ENCODE measurements around the gene CCDC28B. TPM values are rescaled to one million over a fixed set of nuclear protein-coding genes. Genes with fewer than 3 reads are reported as not detected.

CCDC28B gene
- polyA plus RNA-seq, 3 donors, result 2.5 to 5.6 (median 3.7) TPM

- no peaks in the 10 kb centered on the region for H3K27me3 ChIP-seq (ENCODE audit: control insufficient read depth in 2 of 2, insufficient read depth in 2 of 2, low read length in 2 of 2)
- no peak overlapping the region for H3K4me3 Mint-ChIP-seq
These were observed 29.4 kb upstream of the CCDC28B start for GRCh38 chr1:32170991-32171390.

DNA sequence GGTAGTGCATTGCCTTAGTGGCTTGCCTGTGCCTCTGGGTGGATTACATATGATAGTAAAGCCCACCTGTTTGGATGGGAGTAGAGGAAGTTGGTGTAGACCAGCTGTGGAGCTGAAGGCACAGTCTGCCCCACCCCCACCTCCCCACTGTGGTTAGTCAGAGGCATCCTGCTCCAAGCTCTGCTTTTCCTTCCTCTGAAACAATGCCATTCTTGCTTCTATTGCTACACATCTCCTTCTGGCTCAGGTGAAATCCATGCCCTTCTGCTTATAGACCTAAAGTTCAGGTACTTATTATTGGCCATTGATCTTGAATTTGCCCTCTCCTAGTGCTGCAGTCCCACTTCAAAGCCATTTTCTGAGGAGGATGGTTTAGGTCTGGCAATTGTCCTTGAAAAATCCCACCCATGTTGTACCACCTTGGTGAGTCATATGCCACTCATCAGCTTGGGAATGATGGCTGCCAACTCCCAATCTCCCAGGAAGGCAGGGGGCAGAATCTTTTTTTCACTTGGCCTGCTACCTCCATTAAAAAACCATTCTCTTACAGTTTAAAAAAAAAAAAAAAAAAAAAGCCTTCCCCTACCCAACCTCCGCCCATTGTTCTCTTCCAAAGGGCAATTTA, 27.7 kb upstream of the CCDC28B start:
- no peaks in the 10 kb centered on the region for H3K79me2 ChIP-seq (ENCODE audit: insufficient read depth, low read length)
- no peak for DNase-seq
- peaks cover under 1% of the 10 kb centered on the region for H3K4me1 Mint-ChIP-seq
- no peak overlapping the region for H3K4me3 ChIP-seq (replicated peaks in 1 of 3; ENCODE audit: low read depth in 2 of 3, low read length in 3 of 3)
- H3K9ac ChIP-seq (ENCODE audit: insufficient read depth, low read length, poor library complexity, severe bottlenecking), result no peak overlapping the region
- H3K9me3 ChIP-seq (replicated peaks in 1 of 2; ENCODE audit: control insufficient read depth in 1 of 2, insufficient read depth in 1 of 2, low read length in 2 of 2), result no peaks in the 10 kb centered on the region
- H2AFZ ChIP-seq (ENCODE audit: insufficient read depth, low read depth, low read length, poor library complexity, severe bottlenecking), result no peak overlapping the region
- no peaks in the 10 kb centered on the region for H3K27me3 ChIP-seq (ENCODE audit: control insufficient read depth in 2 of 2, insufficient read depth in 2 of 2, low read length in 2 of 2)
- H4K20me1 ChIP-seq (ENCODE audit: insufficient read depth, low read length), result no peaks in the 10 kb centered on the region
- intact Hi-C loops (cut with micrococcal nuclease), result no loop called here
- no CpG with 5 or more reads among the region's 1 CpG for WGBS (ENCODE audit: insufficient coverage)
- no peak overlapping the region for H3K27ac ChIP-seq (ENCODE audit: low read depth in 1 of 2, low read length in 2 of 2)
- peaks cover 63 to 72% of the 10 kb centered on the region in 2 donors for H3K36me3 ChIP-seq (replicated peaks in 1 of 2; ENCODE audit: control insufficient read depth in 1 of 2, insufficient read depth in 2 of 2, low read length in 2 of 2)
- H3K36me3 Mint-ChIP-seq, result peaks cover 60 to 71% of the 10 kb centered on the region in 2 donors
- H3K4me3 Mint-ChIP-seq, result no peak overlapping the region
- H3K4me1 ChIP-seq (ENCODE audit: control insufficient read depth in 1 of 2, insufficient read depth in 2 of 2, low read length in 2 of 2), result peaks cover 0 to 1% of the 10 kb centered on the region in 2 donors
- peaks cover 0 to 1% (median 0%) of the 10 kb centered on the region in 7 donors for H3K9me3 Mint-ChIP-seq
- peaks cover 0 to 1% (median 0%) of the 10 kb centered on the region in 3 donors for H3K27me3 Mint-ChIP-seq (ENCODE audit: low read depth in 3 of 3)
- TF ChIP-seq, protein P1, sequence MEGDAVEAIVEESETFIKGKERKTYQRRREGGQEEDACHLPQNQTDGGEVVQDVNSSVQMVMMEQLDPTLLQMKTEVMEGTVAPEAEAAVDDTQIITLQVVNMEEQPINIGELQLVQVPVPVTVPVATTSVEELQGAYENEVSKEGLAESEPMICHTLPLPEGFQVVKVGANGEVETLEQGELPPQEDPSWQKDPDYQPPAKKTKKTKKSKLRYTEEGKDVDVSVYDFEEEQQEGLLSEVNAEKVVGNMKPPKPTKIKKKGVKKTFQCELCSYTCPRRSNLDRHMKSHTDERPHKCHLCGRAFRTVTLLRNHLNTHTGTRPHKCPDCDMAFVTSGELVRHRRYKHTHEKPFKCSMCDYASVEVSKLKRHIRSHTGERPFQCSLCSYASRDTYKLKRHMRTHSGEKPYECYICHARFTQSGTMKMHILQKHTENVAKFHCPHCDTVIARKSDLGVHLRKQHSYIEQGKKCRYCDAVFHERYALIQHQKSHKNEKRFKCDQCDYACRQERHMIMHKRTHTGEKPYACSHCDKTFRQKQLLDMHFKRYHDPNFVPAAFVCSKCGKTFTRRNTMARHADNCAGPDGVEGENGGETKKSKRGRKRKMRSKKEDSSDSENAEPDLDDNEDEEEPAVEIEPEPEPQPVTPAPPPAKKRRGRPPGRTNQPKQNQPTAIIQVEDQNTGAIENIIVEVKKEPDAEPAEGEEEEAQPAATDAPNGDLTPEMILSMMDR (IDR thresholded peaks at IDR 0.05), result no peak
- H3K4me2 ChIP-seq (replicated peaks; ENCODE audit: extremely low read depth, low read length, poor library complexity, severe bottlenecking), result no peak overlapping the region
- H3K27ac Mint-ChIP-seq, result no peak overlapping the region

More at GRCh38 chr1:32170991-32171390, 29.4 kb upstream of the CCDC28B start:
- intact Hi-C loops (cut with micrococcal nuclease), result no loop called here
- Histone ChIP-seq H3K9ac (ENCODE audit: insufficient read depth, low read length, poor library complexity, severe bottlenecking) (no peak overlapping the region), H3K36me3 (replicated peaks in 1 of 2; ENCODE audit: control insufficient read depth in 1 of 2, insufficient read depth in 2 of 2, low read length in 2 of 2) (peaks cover 75 to 86% of the 10 kb centered on the region in 2 donors), H3K79me2 (ENCODE audit: insufficient read depth, low read length) (no peaks in the 10 kb centered on the region), H3K4me1 (ENCODE audit: control insufficient read depth in 1 of 2, insufficient read depth in 2 of 2, low read length in 2 of 2) (no peaks in the 10 kb centered on the region), H3K4me3 (replicated peaks in 1 of 3; ENCODE audit: low read depth in 2 of 3, low read length in 3 of 3) (no peak overlapping the region), H2AFZ (ENCODE audit: insufficient read depth, low read depth, low read length, poor library complexity, severe bottlenecking) (no peak overlapping the region), H3K4me2 (replicated peaks; ENCODE audit: extremely low read depth, low read length, poor library complexity, severe bottlenecking) (no peak overlapping the region), H3K9me3 (replicated peaks in 1 of 2; ENCODE audit: control insufficient read depth in 1 of 2, insufficient read depth in 1 of 2, low read length in 2 of 2) (no peaks in the 10 kb centered on the region), H4K20me1 (ENCODE audit: insufficient read depth, low read length) (no peaks in the 10 kb centered on the region), H3K27ac (ENCODE audit: low read depth in 1 of 2, low read length in 2 of 2) (no peak overlapping the region)
- Mint-ChIP-seq H3K9me3 (peaks cover 0 to 1% (median 0%) of the 10 kb centered on the region in 7 donors), H3K36me3 (peaks cover 70 to 89% of the 10 kb centered on the region in 2 donors), H3K27me3 (ENCODE audit: low read depth in 3 of 3) (peaks cover 0 to 1% (median 0%) of the 10 kb centered on the region in 3 donors), H3K4me1 (no peaks in the 10 kb centered on the region), H3K27ac (no peak overlapping the region)
- DNase-seq, result no peak
- WGBS (ENCODE audit: insufficient coverage), result no CpG with 5 or more reads among the region's 4 CpGs
- TF ChIP-seq, protein P1 (IDR thresholded peaks at IDR 0.05), result no peak
